Tibial nerve (tissue), 3 donors: ENCODE measurements around the gene ELL.

ENCODE experiments used
- CTCF ChIP-seq, 5 experiments: fragments of 200-600 bp in 3 of 5; fragments of 450-650 bp in 2 of 5; sonication (generic) in 3 of 5; IDR thresholded peaks; one replicate each; pipeline ENCODE4 v1.5.1; 2016 to 2019; ENCODE audit warnings: antibody characterized with exemption in 5 of 5, mild to moderate bottlenecking in 3 of 5, moderate library complexity in 2 of 5
- POLR2A ChIP-seq, 2 donors: fragments of 450-650 bp; IDR thresholded peaks; one replicate each; pipeline ENCODE4 v1.6.1; 2017; ENCODE audit warnings: antibody characterized with exemption in 2 of 2, mild to moderate bottlenecking in 2 of 2, moderate library complexity in 2 of 2

- no peak for TF ChIP-seq POLR2A (IDR thresholded peaks at IDR 0.05)
- no peak for TF ChIP-seq CTCF (IDR thresholded peaks at IDR 0.05)
These were observed 103.2 kb downstream of the ELL start for GRCh38 chr19:18418483-18419194.
